BJ (cell line): ENCODE results near the gene ROCK1. TPM values are rescaled to one million over a fixed set of nuclear protein-coding genes. Genes with fewer than 3 reads are reported as not detected.
"Not testable (repeated sequence)": the region's sequence is repeated elsewhere in the genome, so short reads cannot be mapped to it uniquely, and the experiment has no call there.

ENCODE experiments used
- CTCF ChIA-PET: fragments of 350-600 bp; formaldehyde crosslinking; extraction: SDS; loops from one replicate; lab custom pipeline; 2021; ENCODE audit warnings: antibody characterized with exemption, inconsistent platforms; lab: Yijun Ruan, JAX
- POLR2A ChIA-PET: fragments of 300-600 bp; sonication (Branson Sonifier 250); formaldehyde crosslinking; extraction: SDS; loops from one replicate; lab custom pipeline; 2021; ENCODE audit warnings: antibody characterized with exemption; lab: Charles Lee
- DNase-seq: peaks from one replicate; pipeline ENCODE4 v3.0.0-alpha.2; 2011; ENCODE audit warnings: low read depth
- H3K27me3 ChIP-seq: 2 replicates; pipeline ENCODE4 v1.6.0; 2011; ENCODE audit warnings: low read length; ENCODE audit not compliant: control insufficient read depth, insufficient read depth
- H3K36me3 ChIP-seq: 2 replicates; pipeline ENCODE4 v1.5.1; 2011; ENCODE audit warnings: low read length; ENCODE audit not compliant: control insufficient read depth, insufficient read depth
- H3K4me3 ChIP-seq: 2 replicates; pipeline ENCODE4 v1.5.1; 2011; ENCODE audit warnings: low read depth, mild to moderate bottlenecking, control low read depth, low read length
- CTCF ChIP-seq: IDR thresholded peaks from 2 replicates; pipeline ENCODE4 v1.5.1; 2011; ENCODE audit warnings: low read depth, mild to moderate bottlenecking, control low read depth, inconsistent platforms, low read length, moderate library complexity; ENCODE audit not compliant: insufficient read depth
- polyA plus RNA-seq: library from polyadenylated mRNA; depleted of rRNA; stranded (reverse); fragments of >200 nt; gene quantifications from 2 replicates; pipeline ENCODE4 v1.2.3, GENCODE V29; 2011

ROCK1 gene
- polyA plus RNA-seq, 1 experiment = 11.8 TPM

- ChIA-PET CTCF (interaction anchor here (1.0 kb wide), 1 partner anchor 22 kb away, joined by 3 read pairs; no protein-coding TSS in a partner anchor), POLR2A (no interaction called here)
- DNase-seq = no peak
- Histone ChIP-seq H3K36me3 (peaks cover 4% of the 10 kb centered on the region), H3K4me3 (no peak overlapping the region), H3K27me3 (no peaks in the 10 kb centered on the region)
- TF ChIP-seq CTCF = no peak
Measured at GRCh38 chr18:21031845-21032244, 79.8 kb downstream of the ROCK1 start.

DNA sequence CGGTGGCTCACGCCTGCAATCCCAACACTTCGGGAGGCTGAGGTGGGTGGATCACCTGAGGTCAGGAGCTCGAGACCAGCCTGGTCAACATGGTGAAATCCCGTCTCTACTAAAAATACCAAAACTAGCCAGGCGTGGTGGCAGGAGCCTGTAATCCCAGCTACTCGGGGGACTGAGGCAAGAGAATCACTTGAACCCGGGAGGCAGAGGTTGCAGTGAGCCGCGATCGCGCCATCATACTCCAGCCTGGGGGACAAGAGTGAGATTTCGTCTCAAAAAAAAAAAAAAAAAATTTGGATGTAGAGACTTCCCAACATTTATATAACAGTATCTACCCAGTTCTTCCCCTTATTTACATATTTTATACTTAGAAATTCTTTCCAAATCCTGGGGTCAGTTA, 93.4 kb downstream of the ROCK1 start:
- CTCF ChIA-PET, DNase-seq, POLR2A ChIA-PET, H3K36me3 ChIP-seq, H3K27me3 ChIP-seq, H3K4me3 ChIP-seq: not testable (repeated sequence)

GRCh38 chr18:21012308-21012707, 99.3 kb downstream of the ROCK1 start:
- no peak overlapping the region for H3K4me3 ChIP-seq
- H3K36me3 ChIP-seq = peaks cover 4% of the 10 kb centered on the region
- DNase-seq = no peak
- POLR2A ChIA-PET = no interaction called here
- no peaks in the 10 kb centered on the region for H3K27me3 ChIP-seq
- CTCF ChIA-PET = no interaction called here
- no peak for TF ChIP-seq CTCF

DNA sequence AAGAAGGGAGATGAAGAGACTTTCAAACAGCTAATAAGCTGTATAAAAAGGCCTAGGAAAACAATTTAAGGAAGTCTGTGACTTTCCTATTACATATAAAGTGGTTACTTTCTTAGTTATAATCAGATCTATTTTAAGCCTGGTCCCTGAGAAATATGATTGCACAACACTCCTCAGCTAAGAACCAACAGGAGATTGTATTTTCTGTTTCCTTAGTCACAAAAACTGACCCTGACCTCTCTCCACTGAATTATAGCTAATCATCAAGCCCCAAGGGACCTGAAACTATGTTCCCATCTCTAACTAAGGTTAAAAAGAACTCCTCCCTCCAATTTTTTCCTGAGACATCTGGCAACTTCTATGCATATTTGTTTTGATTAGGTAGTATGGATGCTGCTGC, 106.9 kb downstream of the ROCK1 start:
- H3K36me3 ChIP-seq = no peaks in the 10 kb centered on the region; the same call in 1 of the 2 replicates
- no peaks in the 10 kb centered on the region for H3K27me3 ChIP-seq
- ChIA-PET CTCF (interaction anchor here (0.5 to 1.7 kb wide), 3 partner anchors 16 to 108 kb away, joined by 3 to 5 read pairs (median 4); no protein-coding TSS in a partner anchor), POLR2A (interaction anchor here (0.5 kb wide), 1 partner anchor 774 kb away, joined by 5 read pairs; no protein-coding TSS in a partner anchor)
- DNase-seq = peak; percentile 64
- TF ChIP-seq CTCF = no peak
- no peak overlapping the region for H3K4me3 ChIP-seq

- Histone ChIP-seq H3K27me3 (no peaks in the 10 kb centered on the region), H3K4me3 (no peak overlapping the region), H3K36me3 (no peaks in the 10 kb centered on the region; the same call in 1 of the 2 replicates)
- no peak for DNase-seq
- CTCF ChIA-PET = no interaction called here
- TF ChIP-seq CTCF = no peak
- POLR2A ChIA-PET = no interaction called here
Measured at GRCh38 chr18:21000667-21001066, 110.9 kb downstream of the ROCK1 start.

DNA sequence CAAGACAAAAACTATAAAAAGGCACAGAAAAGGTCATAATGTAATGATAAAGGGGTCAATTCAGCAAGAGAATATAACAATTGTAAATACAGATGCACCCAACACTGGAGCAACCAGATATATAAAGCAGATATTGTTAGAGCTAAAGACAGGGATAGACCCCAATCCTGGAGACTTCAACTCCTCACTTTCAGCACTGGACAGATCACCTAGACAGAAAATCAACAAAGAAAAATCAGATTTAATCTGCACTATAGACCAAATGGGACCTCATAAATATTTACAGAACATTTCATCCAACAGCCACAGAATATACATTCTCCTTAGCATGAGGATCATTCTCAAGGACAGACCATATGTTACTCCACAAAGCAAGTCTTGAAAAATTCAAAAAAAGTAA, 114.2 kb downstream of the ROCK1 start:
- no peak for TF ChIP-seq CTCF
- ChIA-PET POLR2A (no interaction called here), CTCF (no interaction called here)

More for the DNA sequence above, 114.2 kb downstream of the ROCK1 start:
- Histone ChIP-seq H3K4me3 (no peak overlapping the region), H3K27me3 (no peaks in the 10 kb centered on the region), H3K36me3 (no peaks in the 10 kb centered on the region)
- no peak for DNase-seq
